CD14-positive monocyte (primary cell): Measurements from ENCODE around the gene CAMTA1. TPM values are rescaled to one million over a fixed set of nuclear protein-coding genes. Genes with fewer than 3 reads are reported as not detected.

Experiments used
- DNase-seq, 3 donors: peaks; one replicate each; pipeline ENCODE4 v3.0.0-alpha.2; 2011 to 2022
- H2AFZ ChIP-seq: 2 replicates; pipeline ENCODE4 v1.6.0; 2012; ENCODE audit warnings: mild to moderate bottlenecking, low read depth, low read length, inconsistent platforms; ENCODE audit not compliant: insufficient read depth, poor library complexity, severe bottlenecking
- H3K27ac ChIP-seq, 2 donors: 1 replicate in 1 of 2; 2 replicates in 1 of 2; pipeline ENCODE4 v1.5.1; 2012 to 2013; ENCODE audit warnings: low read length in 2 of 2, control low read depth in 1 of 2, inconsistent platforms in 1 of 2, low read depth in 1 of 2, mild to moderate bottlenecking in 1 of 2
- H3K27me3 ChIP-seq, 2 donors: one replicate each; pipeline versions ENCODE4 v1.6.0 to v1.6.1; 2011 to 2013; ENCODE audit warnings: low read length in 2 of 2; ENCODE audit not compliant: control insufficient read depth in 2 of 2, insufficient read depth in 2 of 2
- H3K36me3 ChIP-seq, 2 donors: replicated peaks in 1 of 2; 1 replicate in 1 of 2; 2 replicates in 1 of 2; pipeline versions ENCODE4 v1.5.1 to v1.6.1; 2012 to 2013; ENCODE audit warnings: low read length in 2 of 2, control low read depth in 1 of 2, inconsistent platforms in 1 of 2, mild to moderate bottlenecking in 1 of 2; ENCODE audit not compliant: insufficient read depth in 2 of 2, control insufficient read depth in 1 of 2
- H3K4me1 ChIP-seq, 2 donors: 1 replicate in 1 of 2; 2 replicates in 1 of 2; pipeline versions ENCODE4 v1.5.1 to v1.6.1; 2012 to 2013; ENCODE audit warnings: low read length in 2 of 2, control low read depth in 1 of 2, inconsistent platforms in 1 of 2, mild to moderate bottlenecking in 1 of 2, moderate library complexity in 1 of 2; ENCODE audit not compliant: insufficient read depth in 2 of 2, control insufficient read depth in 1 of 2
- H3K4me2 ChIP-seq: replicated peaks from 2 replicates; pipeline ENCODE3; 2012; ENCODE audit warnings: low read length, moderate library complexity, mild to moderate bottlenecking; ENCODE audit not compliant: poor library complexity, severe bottlenecking; ENCODE audit errors: extremely low read depth
- H3K4me3 ChIP-seq, 3 experiments: fragments of 200-600 bp in 1 of 3; sonication (generic) in 1 of 3; replicated peaks in 1 of 3; 1 replicate in 2 of 3; 2 replicates in 1 of 3; pipeline ENCODE4 v1.5.1; 2011 to 2013; ENCODE audit warnings: low read length in 3 of 3, mild to moderate bottlenecking in 3 of 3, control low read depth in 2 of 3, low read depth in 2 of 3, inconsistent platforms in 1 of 3, moderate library complexity in 1 of 3
- H3K79me2 ChIP-seq: 2 replicates; pipeline ENCODE4 v1.6.0; 2012; ENCODE audit warnings: mild to moderate bottlenecking, control low read depth, inconsistent platforms, low read length, moderate library complexity; ENCODE audit not compliant: insufficient read depth
- H3K9ac ChIP-seq: 2 replicates; pipeline ENCODE4 v1.6.0; 2017; ENCODE audit warnings: low read length, mild to moderate bottlenecking; ENCODE audit not compliant: insufficient read depth, poor library complexity, severe bottlenecking
- H3K9me3 ChIP-seq, 2 donors: replicated peaks in 1 of 2; 1 replicate in 1 of 2; 2 replicates in 1 of 2; pipeline versions ENCODE4 v1.5.1 to v1.6.1; 2012 to 2013; ENCODE audit warnings: low read length in 2 of 2, control low read depth in 1 of 2; ENCODE audit not compliant: control insufficient read depth in 1 of 2, insufficient read depth in 1 of 2
- H4K20me1 ChIP-seq: 2 replicates; pipeline ENCODE4 v1.6.0; 2012; ENCODE audit warnings: mild to moderate bottlenecking, low read length, control low read depth, moderate library complexity; ENCODE audit not compliant: insufficient read depth
- H3K27ac Mint-ChIP-seq, 7 donors: one replicate each; pipeline ENCODE4 v1.8.0; 2020; ENCODE audit warnings: mild to moderate bottlenecking in 7 of 7, mixed read lengths in 7 of 7, moderate library complexity in 6 of 7, inconsistent platforms in 2 of 7
- H3K27me3 Mint-ChIP-seq, 3 donors: one replicate each; pipeline ENCODE4 v1.8.0; 2021 to 2022; ENCODE audit warnings: low read depth in 3 of 3, mild to moderate bottlenecking in 3 of 3, mixed read lengths in 3 of 3, moderate library complexity in 3 of 3, inconsistent platforms in 1 of 3
- H3K36me3 Mint-ChIP-seq, 2 donors: one replicate each; pipeline ENCODE4 v1.8.0; 2020; ENCODE audit warnings: mixed read lengths in 2 of 2, inconsistent platforms in 1 of 2, mild to moderate bottlenecking in 1 of 2
- H3K4me1 Mint-ChIP-seq: one replicate; pipeline ENCODE4 v1.8.0; 2020; ENCODE audit warnings: mild to moderate bottlenecking, mixed read lengths
- H3K4me3 Mint-ChIP-seq, 2 donors: one replicate each; pipeline ENCODE4 v1.8.0; 2020; ENCODE audit warnings: mild to moderate bottlenecking in 2 of 2, mixed read lengths in 2 of 2, moderate library complexity in 1 of 2
- H3K9me3 Mint-ChIP-seq, 7 donors: one replicate each; pipeline ENCODE4 v1.8.0; 2020 to 2022; ENCODE audit warnings: mixed read lengths in 7 of 7, mild to moderate bottlenecking in 6 of 7, moderate library complexity in 6 of 7, inconsistent platforms in 2 of 7
- CTCF ChIP-seq: fragments of 200-600 bp; IDR thresholded peaks from one replicate; pipeline ENCODE4 v1.8.0; 2022; ENCODE audit warnings: antibody characterized with exemption, mild to moderate bottlenecking
- whole genome bisulfite sequencing: methylation state at CpG from one replicate; pipeline ENCODE4 v1.1.5; 2013; ENCODE audit warnings: missing lambda C conversion rate; ENCODE audit not compliant: insufficient coverage; 5-methylcytosine and 5-hydroxymethylcytosine counted together
- intact Hi-C, 2 donors: fragments of 100-400 bp; cut with micrococcal nuclease; formaldehyde crosslinking; loops; one replicate each; pipeline versions ENCODE4 v1.15.0 to v1.15.1; 2023
- polyA plus RNA-seq, 3 donors: library from polyadenylated mRNA; depleted of rRNA in 1 of 3; unstranded in 2 of 3; stranded (reverse) in 1 of 3; fragments of 300-500 nt in 2 of 3; fragments of >200 nt in 1 of 3; fragmentation: Illumina TruSeq in 2 of 3; gene quantifications; 1 replicate in 2 of 3; 2 replicates in 1 of 3; pipeline ENCODE4 v1.2.3, GENCODE V29; 2012 to 2021

Gene CAMTA1
- polyA plus RNA-seq, 3 donors, result 52.0 to 89.6 (median 78.3) TPM

GRCh38 chr1:7614576-7615074, 829.4 kb downstream of the CAMTA1 start:
- H3K9ac ChIP-seq, result no peak overlapping the region
- H3K27me3 ChIP-seq, result no peaks in the 10 kb centered on the region
- TF ChIP-seq CTCF, result no peak
- no peak overlapping the region for H3K27ac Mint-ChIP-seq
- H3K4me1 Mint-ChIP-seq, result no peaks in the 10 kb centered on the region
- H3K4me3 Mint-ChIP-seq, result no peak overlapping the region
- intact Hi-C loops, result no loop called here
- H3K9me3 ChIP-seq, result no peaks in the 10 kb centered on the region
- no peak overlapping the region for H2AFZ ChIP-seq
- no peak overlapping the region for H3K27ac ChIP-seq
- H4K20me1 ChIP-seq, result no peaks in the 10 kb centered on the region
- 93% methylated on average over 4 of the region's 9 CpGs for WGBS
- H3K27me3 Mint-ChIP-seq, result peaks cover 1 to 6% (median 5%) of the 10 kb centered on the region in 3 donors
- no peaks in the 10 kb centered on the region for H3K79me2 ChIP-seq
- no peaks in the 10 kb centered on the region for H3K36me3 Mint-ChIP-seq
- no peaks in the 10 kb centered on the region for H3K4me1 ChIP-seq
- H3K4me3 ChIP-seq, result no peak overlapping the region
- H3K4me2 ChIP-seq, result no peak overlapping the region
- DNase-seq, result no peak
- H3K36me3 ChIP-seq, result no peaks in the 10 kb centered on the region
- no peaks in the 10 kb centered on the region for H3K9me3 Mint-ChIP-seq

- H3K36me3 ChIP-seq, result no peaks in the 10 kb centered on the region
- intact Hi-C loops, result no loop called here
- Mint-ChIP-seq H3K4me3 (no peak overlapping the region), H3K27ac (no peak overlapping the region), H3K36me3 (no peaks in the 10 kb centered on the region), H3K27me3 (peaks cover 1 to 6% (median 5%) of the 10 kb centered on the region in 3 donors), H3K9me3 (no peaks in the 10 kb centered on the region), H3K4me1 (no peaks in the 10 kb centered on the region)
- H4K20me1 ChIP-seq, result no peaks in the 10 kb centered on the region
- H3K4me1 ChIP-seq, result no peaks in the 10 kb centered on the region
- 75% methylated on average over 5 of the region's 5 CpGs for WGBS
- no peak overlapping the region for H3K27ac ChIP-seq
- no peak overlapping the region for H3K4me2 ChIP-seq
- no peak overlapping the region for H2AFZ ChIP-seq
- no peak for DNase-seq
- H3K9ac ChIP-seq, result no peak overlapping the region
- no peaks in the 10 kb centered on the region for H3K79me2 ChIP-seq
- no peak overlapping the region for H3K4me3 ChIP-seq
- TF ChIP-seq CTCF, result no peak
- H3K9me3 ChIP-seq, result no peaks in the 10 kb centered on the region
- H3K27me3 ChIP-seq, result no peaks in the 10 kb centered on the region
Measured at GRCh38 chr1:7615138-7615537, 829.9 kb downstream of the CAMTA1 start.
